T-helper 9 cell (primary cell): Measurements from ENCODE around the gene PVR.
"Not testable (repeated sequence)": the region's sequence is repeated elsewhere in the genome, so short reads cannot be mapped to it uniquely, and the experiment has no call there.

ENCODE experiments used
- DNase-seq: peaks from one replicate; pipeline ENCODE4 v3.0.0-alpha.2; 2020
- total RNA-seq, 2 donors: gene quantifications; one replicate each; lab custom pipeline; 2026; lab: John Stamatoyannopoulos, UW

Gene PVR, protein sequence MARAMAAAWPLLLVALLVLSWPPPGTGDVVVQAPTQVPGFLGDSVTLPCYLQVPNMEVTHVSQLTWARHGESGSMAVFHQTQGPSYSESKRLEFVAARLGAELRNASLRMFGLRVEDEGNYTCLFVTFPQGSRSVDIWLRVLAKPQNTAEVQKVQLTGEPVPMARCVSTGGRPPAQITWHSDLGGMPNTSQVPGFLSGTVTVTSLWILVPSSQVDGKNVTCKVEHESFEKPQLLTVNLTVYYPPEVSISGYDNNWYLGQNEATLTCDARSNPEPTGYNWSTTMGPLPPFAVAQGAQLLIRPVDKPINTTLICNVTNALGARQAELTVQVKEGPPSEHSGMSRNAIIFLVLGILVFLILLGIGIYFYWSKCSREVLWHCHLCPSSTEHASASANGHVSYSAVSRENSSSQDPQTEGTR
- 1.1 to 1.4 reads per million in 2 donors for total RNA-seq

DNA sequence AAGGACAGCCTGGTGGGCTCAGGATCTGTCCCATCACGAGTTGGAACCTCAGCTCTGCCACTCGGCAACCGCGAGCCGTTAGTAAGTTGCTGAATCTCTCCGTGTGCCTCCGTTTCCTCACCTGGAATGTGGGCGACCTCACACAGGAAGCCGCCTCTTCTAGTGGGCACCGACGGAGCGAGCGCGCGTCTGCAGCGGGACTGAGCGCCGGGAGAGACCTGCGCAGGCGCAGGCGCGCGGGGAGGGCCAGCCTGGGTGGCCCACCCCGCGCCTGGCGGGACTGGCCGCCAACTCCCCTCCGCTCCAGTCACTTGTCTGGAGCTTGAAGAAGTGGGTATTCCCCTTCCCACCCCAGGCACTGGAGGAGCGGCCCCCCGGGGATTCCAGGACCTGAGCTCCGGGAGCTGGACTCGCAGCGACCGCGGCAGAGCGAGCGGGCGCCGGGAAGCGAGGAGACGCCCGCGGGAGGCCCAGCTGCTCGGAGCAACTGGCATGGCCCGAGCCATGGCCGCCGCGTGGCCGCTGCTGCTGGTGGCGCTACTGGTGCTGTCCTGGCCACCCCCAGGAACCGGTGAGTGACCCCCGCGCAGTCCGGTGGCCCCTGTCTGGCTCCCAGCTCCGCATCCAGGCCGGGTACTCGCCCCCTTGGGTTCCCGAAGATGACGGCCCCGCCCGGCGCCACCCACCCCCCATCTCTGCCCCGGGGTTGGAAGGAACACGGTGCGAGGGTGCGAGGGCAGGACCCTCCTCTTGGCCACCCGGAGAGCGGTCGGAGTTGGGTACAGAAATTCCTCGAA, at the start of gene PVR:
Gene PVR (plus strand): TSS at position 306 of the 797 bp plus-strand sequence. CDS start 187 bp downstream, at position 493.
- DNase-seq = no peak

DNA sequence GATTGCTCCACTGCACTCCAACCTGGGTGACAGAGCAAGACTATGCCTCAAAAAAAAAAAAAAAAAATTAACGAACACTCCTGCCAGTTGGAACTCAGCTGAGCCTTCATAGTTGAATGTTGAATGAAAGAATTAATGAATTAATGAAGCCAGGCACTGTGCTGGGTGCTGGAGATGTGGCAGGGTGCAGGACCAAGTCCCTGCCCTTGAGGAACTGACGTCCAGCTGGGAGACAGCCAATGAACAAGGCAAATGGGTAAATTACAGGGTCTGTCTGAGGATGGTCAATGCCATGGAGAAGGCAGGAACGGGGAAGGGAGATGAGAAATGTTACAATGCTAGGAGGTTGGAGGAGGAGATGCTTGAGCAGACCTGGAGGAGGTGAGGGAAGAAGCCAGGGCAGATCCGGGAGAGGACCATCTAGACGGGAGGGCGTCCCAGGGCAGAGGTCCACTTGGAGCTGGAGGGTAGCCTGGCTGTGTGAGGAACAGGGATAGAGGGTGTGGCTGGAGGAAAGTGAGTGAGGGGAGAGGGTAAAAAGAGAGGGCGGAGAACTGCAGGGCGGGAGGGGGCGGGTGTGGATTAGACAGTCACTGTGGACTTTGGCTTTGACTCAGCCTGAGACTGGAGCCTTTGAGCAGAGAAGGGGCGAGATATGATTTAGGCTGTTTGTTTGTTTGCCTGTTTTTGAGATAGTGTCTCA, 47.1 kb upstream of the PVR start:
- no peak for DNase-seq

DNA sequence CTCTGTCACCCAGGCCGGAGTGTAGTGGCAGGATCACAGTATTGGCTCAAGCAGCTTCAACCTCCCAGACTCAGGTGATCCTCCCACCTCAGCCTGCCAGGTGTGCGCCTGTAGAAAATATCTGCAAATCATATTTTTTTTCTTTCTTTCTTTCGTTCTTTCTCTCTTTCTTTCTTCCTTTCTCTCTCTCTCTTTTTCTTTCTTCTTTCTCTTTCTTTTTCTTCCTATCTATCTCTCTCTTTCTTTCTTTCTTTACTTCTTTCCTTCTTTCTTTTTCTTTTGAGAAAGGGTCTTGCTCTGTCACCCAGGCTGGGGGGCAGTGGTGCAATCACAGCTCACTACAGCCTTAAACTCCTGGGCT, 46.6 kb upstream of the PVR start:
- DNase-seq = no peak

DNA sequence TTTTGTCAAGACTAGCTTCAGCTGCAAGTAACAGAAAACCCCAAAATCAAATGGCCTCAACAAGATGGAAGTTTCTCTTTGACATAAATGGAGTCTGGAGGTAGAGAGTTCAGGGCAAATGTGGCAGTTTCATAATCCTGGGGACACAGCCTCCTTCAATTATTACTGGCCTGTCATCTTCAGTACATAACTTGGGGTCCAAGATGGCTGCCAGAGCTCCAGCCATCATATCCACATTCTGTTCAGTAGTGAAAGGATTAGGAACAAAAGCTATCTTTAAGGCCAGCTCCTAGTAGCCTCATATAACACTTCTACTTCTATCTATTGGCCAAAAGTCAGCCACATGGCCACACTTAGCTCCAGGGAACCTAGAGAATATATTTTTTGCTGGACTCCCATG, 45.4 kb upstream of the PVR start:
- no peak for DNase-seq

DNA sequence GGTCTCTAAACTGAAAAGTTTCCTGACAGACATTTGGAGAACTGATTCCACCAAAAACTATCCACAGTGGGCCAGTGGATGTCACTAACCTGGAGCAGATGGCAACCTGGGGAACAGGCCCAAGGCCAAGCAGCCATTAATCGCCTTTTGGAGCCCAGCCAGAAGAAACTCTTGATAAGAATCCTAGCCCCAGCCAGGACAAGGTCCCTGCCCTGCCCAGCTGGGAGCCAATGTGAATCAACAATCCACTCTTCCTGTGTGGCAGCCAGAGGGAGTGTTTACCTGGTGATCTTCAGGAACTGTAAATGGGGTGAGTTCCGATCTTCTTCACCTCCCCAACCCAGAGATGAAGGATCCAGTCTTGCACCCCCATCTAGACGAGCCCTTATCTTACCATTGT, 44.8 kb upstream of the PVR start:
- DNase-seq = no peak

DNA sequence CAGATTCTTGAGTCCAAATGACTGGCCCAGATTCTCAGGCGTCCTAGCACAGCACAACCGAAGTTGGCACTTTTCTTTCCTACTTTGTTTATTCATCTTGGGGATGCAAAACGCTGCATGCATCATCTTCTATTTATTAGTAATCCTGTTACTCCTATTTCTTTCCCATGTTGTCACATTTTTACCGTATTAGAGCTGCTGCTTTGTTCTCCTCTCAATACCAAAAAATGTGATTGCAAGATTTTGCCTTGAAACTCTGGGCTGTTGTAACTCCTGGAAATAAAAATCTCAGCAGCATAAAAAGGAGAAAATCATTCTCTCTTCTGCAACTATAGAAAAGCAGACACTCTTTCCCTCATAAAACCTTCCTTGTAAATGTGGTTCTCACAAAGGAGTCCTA, 43.2 kb upstream of the PVR start:
- DNase-seq = no peak

DNA sequence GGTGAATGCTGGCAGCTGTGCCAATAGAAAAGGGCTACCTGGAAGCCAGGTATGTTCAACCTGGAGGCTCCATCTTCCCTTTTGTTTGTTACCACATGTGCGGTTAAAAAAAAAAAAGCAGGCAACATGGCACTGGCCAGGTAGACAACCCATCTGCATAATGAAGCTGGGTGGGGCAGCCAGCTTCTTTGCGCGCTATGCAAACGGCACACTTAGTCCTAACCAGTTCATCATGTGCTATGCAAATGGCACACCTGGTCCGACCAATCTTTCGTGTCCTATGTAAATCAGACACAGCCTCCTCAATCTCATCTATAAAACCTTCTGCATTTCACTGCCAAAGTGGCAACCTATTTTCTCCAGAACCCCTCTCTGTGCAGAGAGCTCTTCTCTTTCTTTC, 41.6 kb upstream of the PVR start:
- no peak for DNase-seq

DNA sequence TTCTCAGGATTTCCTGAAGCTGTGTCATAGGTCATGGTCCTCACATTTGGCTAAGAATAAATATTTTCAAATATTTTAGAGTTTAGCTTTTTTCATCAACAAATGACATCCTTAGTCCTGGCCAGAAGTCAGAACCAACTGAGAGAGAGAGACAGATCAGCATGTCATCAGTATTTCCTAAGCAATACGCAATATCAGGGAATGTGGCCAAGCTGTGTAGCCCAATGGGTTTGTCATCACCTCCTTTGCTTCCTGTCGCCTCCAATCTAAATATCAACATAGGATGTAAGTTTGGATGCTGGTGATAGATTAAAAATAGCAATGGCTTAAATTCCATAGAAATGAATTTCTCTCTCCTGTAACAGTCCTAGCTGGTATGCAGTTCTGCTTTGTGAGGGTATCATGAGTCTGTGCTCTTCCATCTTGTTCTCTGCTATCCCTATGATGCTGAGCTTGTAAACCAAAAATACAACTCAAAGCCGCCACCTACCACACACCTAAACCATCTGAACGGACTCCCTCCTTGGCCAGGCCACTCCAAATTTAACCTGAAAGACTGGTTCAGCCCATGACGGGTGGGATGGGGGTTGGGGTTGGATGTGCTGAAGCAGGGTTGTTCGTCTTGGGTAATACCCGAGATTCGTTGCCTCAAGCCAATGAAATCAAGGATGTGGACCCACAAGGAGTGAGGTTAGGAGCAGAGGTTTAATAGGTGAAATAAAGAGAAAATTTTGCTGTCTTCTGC, 40.3 kb upstream of the PVR start:
- no peak for DNase-seq

DNA sequence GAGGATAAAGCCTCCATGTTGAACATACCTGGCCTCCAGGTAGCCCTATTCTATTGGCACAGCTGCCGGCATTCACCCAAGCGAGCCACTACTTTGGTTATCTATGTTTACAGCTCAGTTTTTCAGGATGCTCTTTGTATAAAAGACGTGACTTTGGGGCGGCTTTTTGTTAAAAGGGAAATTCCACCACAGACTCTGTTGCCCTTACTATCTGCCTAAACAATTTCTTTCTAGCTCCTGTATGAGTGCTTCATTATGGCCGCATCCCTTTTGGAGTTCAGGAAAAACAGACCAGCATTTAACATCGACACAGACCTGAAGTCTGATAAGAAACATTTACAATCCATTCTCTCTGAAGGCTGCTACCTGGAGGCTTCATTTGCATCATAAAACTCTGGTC, 39.5 kb upstream of the PVR start:
- DNase-seq = no peak

DNA sequence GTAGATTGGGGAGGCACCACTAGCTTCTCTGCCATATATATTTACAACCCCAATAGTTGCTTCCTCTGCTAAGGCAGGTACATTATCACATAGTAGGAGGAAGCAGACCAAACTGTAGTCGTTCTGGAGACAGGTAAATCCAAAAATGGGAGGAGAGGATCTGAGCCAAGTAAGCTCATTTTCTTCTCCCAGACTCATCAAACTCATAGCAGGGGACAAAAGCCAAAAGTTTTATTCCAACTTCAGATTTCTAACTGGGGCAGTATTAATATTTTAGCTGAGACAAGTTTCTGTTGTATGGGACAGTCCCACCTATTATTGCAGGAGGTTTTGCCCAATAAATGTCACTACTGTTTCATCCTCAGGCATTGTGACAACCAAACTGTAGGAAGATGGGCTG, 38.2 kb upstream of the PVR start:
- no peak for DNase-seq

DNA sequence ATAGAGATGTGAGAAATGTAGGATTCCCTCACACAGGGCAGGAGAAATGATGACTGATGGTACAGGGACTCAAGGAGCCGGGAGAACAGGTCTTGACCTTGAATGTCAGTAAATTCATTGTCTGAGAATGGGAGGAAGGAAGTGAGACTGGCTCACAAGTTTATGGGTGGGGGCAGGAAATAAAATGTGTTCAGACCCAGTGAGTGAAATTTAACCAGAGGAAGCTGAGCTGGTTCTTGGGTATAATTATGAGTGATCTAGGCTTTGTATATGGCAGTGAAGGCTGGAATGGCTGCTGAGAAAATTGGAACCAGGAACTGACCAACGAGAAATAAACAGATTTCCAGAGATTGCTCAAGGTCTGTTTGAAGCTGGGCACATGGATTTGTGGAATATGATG, 36.7 kb upstream of the PVR start:
- no peak for DNase-seq

DNA sequence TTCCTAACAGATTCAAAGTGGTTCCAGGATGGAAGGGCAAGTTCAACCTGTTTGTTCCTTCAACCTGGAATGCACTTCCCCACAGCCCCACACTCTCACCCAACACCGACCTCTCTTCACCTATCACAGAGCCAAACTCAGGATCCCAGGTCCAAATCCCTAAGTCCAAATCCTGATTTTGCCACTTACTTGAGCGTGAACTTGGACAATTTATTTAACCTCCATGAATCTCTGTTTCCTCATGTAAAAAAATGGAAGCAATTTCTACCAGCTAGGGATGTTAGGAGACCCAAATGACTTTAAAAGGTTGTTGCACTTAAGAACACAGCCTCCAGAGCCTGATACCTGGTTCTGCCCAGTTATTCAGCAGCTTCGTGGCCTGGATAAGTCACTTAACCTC, 35.8 kb upstream of the PVR start:
- no peak for DNase-seq

DNA sequence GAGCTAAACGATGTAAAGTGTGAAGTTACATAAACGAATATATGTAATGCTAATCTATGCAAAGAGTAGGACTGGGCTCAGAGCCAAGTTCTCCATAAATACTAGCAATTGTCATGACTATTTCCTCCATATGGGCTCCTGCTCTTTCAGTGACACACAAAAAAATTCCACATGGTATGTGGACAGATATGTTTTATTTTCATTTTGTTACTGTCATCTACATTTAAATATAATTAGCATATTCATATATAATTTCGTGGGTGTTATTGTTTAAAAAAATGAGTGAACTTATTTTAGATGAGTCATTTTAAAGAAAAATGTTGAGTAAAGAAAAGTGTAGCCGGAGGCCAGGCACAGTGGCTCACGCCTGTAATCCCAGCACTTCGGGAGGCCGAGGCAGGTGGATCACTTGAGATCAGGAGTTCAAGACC, 35.3 kb upstream of the PVR start:
- no peak for DNase-seq

DNA sequence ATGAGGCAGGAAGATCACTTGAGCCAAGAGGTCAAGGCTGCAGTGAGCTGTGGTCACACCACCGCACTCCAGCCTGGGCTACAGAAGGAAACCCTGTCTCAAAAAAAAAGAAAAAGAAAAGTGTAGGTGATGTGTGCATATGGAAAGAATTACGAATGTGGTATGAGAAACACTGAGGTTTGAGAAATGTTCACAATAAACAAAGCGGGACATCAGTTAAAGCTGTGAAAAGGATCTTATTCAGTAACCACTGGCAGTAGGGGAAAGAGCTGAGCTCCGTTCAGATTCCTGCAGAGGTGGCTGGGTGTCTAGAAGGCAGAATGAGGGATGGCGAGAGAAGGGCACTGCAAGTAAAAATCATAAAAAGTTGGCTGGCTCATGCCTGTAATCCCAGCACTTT, 34.5 kb upstream of the PVR start:
- no peak for DNase-seq

DNA sequence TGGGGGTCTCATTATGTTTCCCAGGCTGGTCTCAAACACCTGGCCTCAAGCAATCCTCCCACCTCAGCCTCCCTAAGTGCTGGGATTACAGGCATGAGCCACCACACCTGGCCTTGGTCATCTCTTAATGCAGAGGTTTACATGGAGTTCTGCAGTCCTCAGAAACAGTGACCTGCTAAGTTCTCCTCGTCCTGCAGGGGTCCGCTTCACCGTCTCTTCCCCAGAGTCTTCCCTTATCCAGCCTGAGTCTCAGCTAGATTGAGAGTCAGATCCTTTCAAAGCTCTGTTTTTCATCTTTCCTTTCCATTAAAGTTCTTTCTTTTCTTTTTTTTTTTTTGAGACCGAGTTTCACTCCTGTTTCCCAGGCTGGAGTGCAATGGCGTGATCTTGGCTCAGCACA, 33.2 kb upstream of the PVR start:
- DNase-seq = not testable (repeated sequence)

DNA sequence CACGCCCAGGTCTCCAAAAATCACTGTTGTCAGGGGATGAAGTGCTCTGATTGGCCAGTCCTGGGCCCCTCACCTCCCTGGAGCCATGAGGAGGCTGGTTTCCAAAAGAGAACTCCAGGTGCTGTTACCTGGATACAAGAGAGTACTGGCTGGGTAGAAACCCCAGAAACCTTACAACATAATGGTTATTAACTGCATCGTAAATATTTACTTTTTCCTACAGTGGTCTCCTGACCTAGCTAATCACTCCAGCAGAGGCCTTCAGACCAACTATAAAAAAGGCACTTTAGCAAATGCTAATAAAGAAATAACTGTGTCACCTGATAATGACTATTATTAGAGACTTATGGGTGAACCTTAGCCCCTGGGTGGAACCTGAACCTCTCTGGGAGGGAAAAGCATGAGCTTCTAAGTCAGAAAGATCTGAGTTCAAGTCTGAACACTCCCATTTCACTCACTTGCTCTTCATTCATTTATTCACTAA, 31.9 kb upstream of the PVR start:
- no peak for DNase-seq

DNA sequence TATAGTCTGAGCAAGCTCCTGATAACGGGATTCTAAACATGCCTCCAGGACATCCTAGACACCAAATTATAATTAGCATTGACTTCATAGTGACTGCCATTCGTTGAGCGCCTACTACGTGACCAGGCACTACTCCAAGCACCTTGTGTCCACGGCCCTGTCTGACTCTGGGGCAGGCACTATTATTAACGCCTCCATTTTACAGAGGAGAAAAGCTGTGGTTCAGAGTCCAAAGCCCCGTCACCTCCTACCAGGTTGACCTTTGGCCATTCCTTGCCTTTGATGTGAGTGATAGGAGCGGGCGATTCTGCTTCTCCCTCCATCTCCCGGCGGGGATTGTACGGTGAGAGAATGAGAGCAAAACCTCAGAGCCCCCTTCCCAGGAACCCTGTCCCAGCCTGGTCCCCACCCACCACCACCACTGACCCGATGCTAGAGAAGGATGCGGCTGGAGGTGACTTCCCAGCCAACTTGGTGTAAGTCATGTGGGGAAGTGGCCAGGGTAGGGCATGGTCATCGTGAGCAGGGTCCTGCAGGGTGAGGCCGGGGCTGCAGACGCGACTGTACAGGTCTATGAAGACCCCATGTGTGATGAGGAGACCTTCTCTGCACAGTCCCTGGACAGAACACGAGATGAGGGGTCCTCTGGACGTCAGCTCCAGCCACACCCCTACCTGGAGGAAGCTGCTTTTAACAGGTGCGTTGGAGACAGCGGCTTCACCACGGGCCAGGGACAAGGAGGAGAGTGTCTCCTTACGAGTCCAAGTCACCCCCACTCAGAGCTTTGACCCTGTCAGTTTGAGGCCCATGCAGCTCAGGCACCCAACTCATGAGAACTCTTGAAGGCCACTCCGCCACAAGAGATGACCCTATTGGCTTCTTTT, 30.2 kb upstream of the PVR start, which contains the start of gene IGSF23:
Gene IGSF23 (plus strand): TSS at position 269 of the 884 bp plus-strand sequence. CDS start 83 bp downstream, at position 352.
- DNase-seq = no peak

DNA sequence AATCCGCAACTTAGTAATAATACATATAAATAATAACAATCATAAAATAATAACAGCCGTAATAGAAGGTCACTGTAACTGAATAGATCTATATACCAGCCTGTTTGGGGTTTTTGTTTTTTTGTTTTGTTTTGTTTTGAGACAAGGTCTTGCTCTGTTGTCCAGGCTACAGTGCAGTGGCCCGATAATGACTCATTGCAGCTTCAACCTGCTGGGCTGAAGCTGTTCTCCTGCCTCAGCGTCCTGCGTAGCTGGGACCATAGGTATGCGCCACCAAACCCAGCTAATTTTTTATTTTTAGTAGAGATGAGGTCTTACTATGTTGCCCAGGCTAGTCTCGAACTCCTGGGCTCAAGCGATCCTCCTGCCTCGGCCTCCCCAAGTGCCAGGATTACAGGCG, 29.4 kb upstream of the PVR start:
- DNase-seq = no peak

DNA sequence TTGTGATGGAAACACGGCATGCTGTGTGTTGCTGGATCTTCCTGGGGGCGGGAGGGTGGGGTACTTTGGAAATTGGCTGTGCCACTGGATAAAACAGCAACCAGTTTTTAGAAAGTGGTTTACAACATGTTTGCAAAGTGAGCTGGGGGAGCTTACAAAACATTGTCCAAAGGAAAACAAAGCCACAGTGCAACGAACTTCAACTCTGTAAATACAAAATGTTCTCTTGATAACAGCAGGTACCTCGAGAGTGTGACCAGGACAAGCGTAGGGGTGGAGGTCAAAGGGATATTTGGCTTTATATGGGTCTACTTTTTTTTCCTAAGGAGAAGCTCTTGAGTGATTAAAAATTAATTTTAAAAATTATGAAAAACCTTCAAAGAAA, 27.9 kb upstream of the PVR start:
- DNase-seq = no peak

DNA sequence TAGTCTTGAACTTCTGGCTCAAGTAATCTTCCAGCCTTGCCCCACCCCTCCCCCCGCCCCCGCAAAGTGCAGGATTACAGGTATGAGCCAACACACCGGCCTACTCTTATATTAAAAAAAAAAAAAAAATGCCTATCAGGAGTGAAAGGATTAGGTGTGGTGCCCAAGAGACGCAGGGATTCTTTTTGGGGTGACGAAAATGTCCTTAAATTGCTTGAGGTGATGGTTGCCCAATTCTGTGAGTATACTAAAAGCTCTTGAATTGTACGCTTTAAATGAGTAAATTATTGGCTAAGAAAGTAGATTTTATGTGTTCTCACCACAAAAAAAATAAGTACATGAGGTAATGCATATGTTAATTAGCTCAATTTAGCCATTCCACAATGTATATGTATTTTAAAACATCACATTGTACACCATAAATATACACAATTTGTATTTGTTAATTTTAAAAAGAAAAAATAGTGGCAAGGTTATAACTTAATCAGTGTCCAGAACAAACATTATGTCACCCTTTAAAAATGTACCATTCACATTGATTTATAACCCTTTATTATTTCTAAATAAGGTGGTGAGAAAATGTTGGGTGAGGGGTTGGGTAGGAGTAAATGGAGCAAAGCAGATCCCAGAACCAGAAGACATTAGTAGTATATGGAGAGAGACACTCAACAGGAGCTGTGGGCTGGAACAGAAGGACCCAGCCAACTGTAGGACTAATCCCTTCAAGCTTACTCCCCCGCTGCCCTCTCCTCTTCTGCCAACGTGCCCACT, 26.4 kb upstream of the PVR start:
- DNase-seq = no peak
